Aorta (tissue), 5 donors: ENCODE data around the gene POLN. TPM values are rescaled to one million over a fixed set of nuclear protein-coding genes. Genes with fewer than 3 reads are reported as not detected.

Source experiments
- ATAC-seq: fragments of 200-7000 bp; cut with Tn5 transposase; one replicate; pipeline ENCODE4 v1.9.1; 2022; ENCODE audit warnings: moderate library complexity; ENCODE audit not compliant: low FRiP score
- DNase-seq, 2 donors: peaks; one replicate each; pipeline ENCODE4 v3.0.0-alpha.2; 2020
- H3K27ac ChIP-seq, 2 donors: one replicate each; pipeline ENCODE4 v1.5.1; 2013; ENCODE audit warnings: low read length in 2 of 2, mild to moderate bottlenecking in 2 of 2, moderate library complexity in 2 of 2, control low read depth in 1 of 2, inconsistent platforms in 1 of 2, low read depth in 1 of 2
- H3K27me3 ChIP-seq, 2 donors: one replicate each; pipeline ENCODE4 v1.6.1; 2013; ENCODE audit warnings: control low read depth in 1 of 2, low read length in 1 of 2, mild to moderate bottlenecking in 1 of 2, moderate library complexity in 1 of 2; ENCODE audit not compliant: insufficient read depth in 2 of 2, control insufficient read depth in 1 of 2
- H3K36me3 ChIP-seq, 2 donors: one replicate each; pipeline ENCODE4 v1.6.1; 2013; ENCODE audit warnings: control low read depth in 1 of 2, low read length in 1 of 2, mild to moderate bottlenecking in 1 of 2; ENCODE audit not compliant: insufficient read depth in 2 of 2, control insufficient read depth in 1 of 2
- H3K4me1 ChIP-seq, 2 donors: one replicate each; pipeline ENCODE4 v1.6.1; 2013; ENCODE audit warnings: low read length in 2 of 2, control low read depth in 1 of 2, mild to moderate bottlenecking in 1 of 2, moderate library complexity in 1 of 2; ENCODE audit not compliant: insufficient read depth in 2 of 2, control insufficient read depth in 1 of 2
- H3K4me3 ChIP-seq, 2 donors: one replicate each; pipeline ENCODE4 v1.5.1; 2013; ENCODE audit warnings: low read length in 2 of 2, control low read depth in 1 of 2, mild to moderate bottlenecking in 1 of 2
- H3K9me3 ChIP-seq: one replicate; pipeline ENCODE4 v1.6.1; 2013; ENCODE audit warnings: mild to moderate bottlenecking, low read length; ENCODE audit not compliant: control insufficient read depth
- WGBS, 2 donors: extraction: QIAGEN DNeasy Blood & Tissue Kit; methylation state at CpG; one replicate each; pipeline ENCODE4 v1.1.7; 2013; 5-methylcytosine and 5-hydroxymethylcytosine counted together
- intact Hi-C, 2 donors: fragments of 100-400 bp; cut with DNase I; formaldehyde crosslinking; loops; one replicate each; pipeline versions ENCODE4 v1.14.2 to v1.15.0; 2022
- polyA plus RNA-seq, 2 donors: library from polyadenylated mRNA; stranded (reverse); fragments of 200-250 nt; gene quantifications; one replicate each; pipeline ENCODE4 v1.2.3, GENCODE V29; 2013
- total RNA-seq, 2 donors: library from RNA; stranded (reverse); fragmentation: NEBNext Ultra II Directional; extraction: Animal tissue kit (Norgen Biotek cat#: 25700); gene quantifications; one replicate each; pipeline ENCODE4 v1.2.1, GENCODE V29; 2021
- donor health status: healthy with polysubstance abuse.
- donor health status: Bipolar disorder and iron deficiency.
- donor health status: DM: no; HTN: no; CAD: no.
- donor health status: DM: no; HTN: no; CAD: no.
- donor health status: DM: yes; HTN: yes; CAD: no.

Gene POLN
- total and polyA plus RNA-seq, 4 donors: 3.2 to 7.0 (median 6.6) TPM; not detected in 1

- Histone ChIP-seq H3K4me3 (no peak overlapping the region), H3K27me3 (no peaks in the 10 kb centered on the region), H3K27ac (no peak overlapping the region), H3K36me3 (peaks cover 0 to 11% of the 10 kb centered on the region in 2 donors), H3K9me3 (no peaks in the 10 kb centered on the region), H3K4me1 (no peaks in the 10 kb centered on the region)
- DNase-seq (no peak), ATAC-seq (no peak)
- intact Hi-C loops: loop anchor here in 1 of 2 donors (10.0 kb wide), 1 partner anchor 288 kb away; the partner anchor contains the start of gene FAM193A
- WGBS, 2 donors: 79 to 86% methylated on average over 19 of the region's 19 CpGs
Measured at GRCh38 chr4:2246384-2247127, 4.6 kb upstream of the POLN start.

GRCh38 chr4:2245787-2246275 lies 3.9 kb upstream of the POLN start:
- no peak overlapping the region for H3K27ac ChIP-seq
- intact Hi-C loops: loop anchor here in 1 of 2 donors (10.0 kb wide), 1 partner anchor 289 kb away; the partner anchor contains the start of gene FAM193A
- 77 to 78% methylated on average over 7 of the region's 7 CpGs for WGBS, 2 donors
- no peak for ATAC-seq
- no peak for DNase-seq
- no peaks in the 10 kb centered on the region for H3K4me1 ChIP-seq
- H3K4me3 ChIP-seq: no peak overlapping the region
- no peaks in the 10 kb centered on the region for H3K9me3 ChIP-seq
- no peaks in the 10 kb centered on the region for H3K27me3 ChIP-seq
- H3K36me3 ChIP-seq: peaks cover 0 to 7% of the 10 kb centered on the region in 2 donors

DNA sequence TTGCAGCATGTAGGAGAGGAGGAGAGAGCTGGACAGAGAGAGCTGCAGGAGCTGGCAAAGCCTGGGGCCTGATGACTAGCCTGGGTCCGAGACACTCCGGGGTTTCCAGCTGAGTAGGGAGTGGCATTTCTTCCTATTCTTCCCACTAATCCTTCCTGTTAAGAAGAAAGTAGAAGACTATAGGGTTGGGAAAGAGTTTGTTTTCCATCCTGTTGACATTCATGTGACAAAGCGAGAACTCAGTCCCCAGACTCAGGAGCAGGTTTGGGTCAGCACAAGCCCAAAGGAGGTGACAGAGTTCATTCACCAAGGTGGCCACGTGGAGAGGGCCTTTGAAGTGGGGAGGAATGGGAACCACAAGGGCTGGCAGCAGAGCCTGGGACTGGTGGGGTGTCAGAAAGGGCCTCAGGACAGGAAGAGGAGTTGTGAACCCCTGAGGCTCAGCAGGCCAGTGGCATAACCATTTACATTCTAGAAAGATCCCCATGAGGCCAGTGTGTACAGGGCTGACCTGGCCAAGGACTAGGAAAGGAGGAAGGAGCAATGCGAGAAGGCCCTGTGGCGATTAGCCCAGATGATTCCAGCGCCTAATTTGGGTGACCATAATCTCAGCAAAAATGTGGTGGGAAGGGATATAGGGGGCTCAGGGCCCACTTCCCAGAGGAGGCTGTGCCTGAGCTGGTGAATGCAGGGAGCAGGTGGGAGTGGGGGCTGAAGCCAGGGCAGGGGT lies 3.3 kb upstream of the POLN start:
- ATAC-seq (no peak), DNase-seq (no peak)
- Histone ChIP-seq H3K4me3 (no peak overlapping the region), H3K27me3 (no peaks in the 10 kb centered on the region), H3K27ac (no peak overlapping the region), H3K36me3 (peaks cover 0 to 5% of the 10 kb centered on the region in 2 donors), H3K9me3 (no peaks in the 10 kb centered on the region), H3K4me1 (no peaks in the 10 kb centered on the region)
- WGBS, 2 donors: 68% methylated on average over 7 of the region's 7 CpGs
- intact Hi-C loops: loop anchor here in 1 of 2 donors (10.0 kb wide), 1 partner anchor 290 kb away; the partner anchor contains the start of gene FAM193A

DNA sequence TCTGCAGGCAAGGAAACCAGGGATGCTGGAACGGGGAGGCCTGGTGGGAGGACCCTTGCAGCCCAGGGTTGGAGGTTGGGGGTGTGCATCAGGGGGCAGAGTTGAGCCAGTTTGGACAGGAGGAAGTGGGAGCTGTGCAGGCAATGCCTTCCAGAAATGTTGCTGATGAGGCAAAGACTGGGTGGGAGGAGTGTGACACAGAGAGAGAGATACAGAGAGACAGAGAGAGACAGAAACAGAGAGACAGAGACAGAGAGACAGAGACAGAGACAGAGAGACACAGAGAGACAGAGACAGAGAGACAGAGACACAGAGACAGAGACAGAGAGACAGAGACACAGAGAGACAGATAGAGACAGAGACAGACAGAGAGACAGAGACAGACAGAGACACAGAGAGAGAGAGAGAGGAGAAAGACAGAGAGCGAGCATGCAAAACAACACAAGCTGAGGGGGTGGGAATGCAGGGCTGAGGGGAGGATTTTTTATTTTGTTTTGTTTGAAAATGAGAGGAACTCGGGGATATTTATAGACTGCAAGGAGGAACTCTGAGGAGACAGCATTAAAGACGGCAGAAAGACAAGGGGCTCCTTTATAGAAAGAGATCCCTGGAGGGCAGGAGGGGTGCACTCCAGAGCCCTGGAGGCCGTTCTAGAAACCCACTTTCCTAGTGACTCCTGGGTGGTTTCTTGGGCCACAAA lies 1.9 kb upstream of the POLN start:
- ATAC-seq (no peak), DNase-seq (peak; percentile 79 to 81)
- no peak overlapping the region for H3K4me3 ChIP-seq
- H3K27me3 ChIP-seq: no peaks in the 10 kb centered on the region
- intact Hi-C loops: loop anchor here (5.0 to 10.0 kb wide), 2 partner anchors 168 to 291 kb away; partner anchors contain the start of gene FAM193A (in 1 of the 2)
- WGBS, 2 donors: 10% methylated on average over 5 of the region's 5 CpGs
- H3K9me3 ChIP-seq: no peaks in the 10 kb centered on the region
- peak overlapping the region in 1 of 2 donors; percentile 45 for H3K27ac ChIP-seq
- no peaks in the 10 kb centered on the region for H3K4me1 ChIP-seq
- no peaks in the 10 kb centered on the region for H3K36me3 ChIP-seq

DNA sequence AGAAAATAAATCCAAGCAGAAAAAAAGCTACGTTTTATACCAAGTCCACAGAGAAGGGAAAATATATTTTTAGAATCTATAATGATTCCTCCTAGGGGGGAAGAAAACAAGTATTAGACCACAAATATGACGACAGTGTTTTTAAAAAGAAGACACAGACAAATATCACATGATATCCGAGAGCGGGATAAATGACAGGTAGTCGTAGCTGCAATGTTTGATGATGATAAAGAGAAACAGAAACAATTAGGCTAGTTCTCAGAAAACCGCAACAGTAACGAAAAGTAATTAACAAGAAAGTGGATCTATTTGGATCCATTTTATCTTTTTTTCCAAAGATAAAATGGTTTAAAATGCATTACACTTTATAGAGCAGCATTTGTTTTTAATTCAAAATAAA lies 918 bp downstream of the POLN start:
- Histone ChIP-seq H3K27ac (no peak overlapping the region), H3K4me3 (peak overlapping the region; percentile 58 to 66), H3K36me3 (no peaks in the 10 kb centered on the region), H3K4me1 (peaks cover 0 to 3% of the 10 kb centered on the region in 2 donors), H3K27me3 (no peaks in the 10 kb centered on the region), H3K9me3 (no peaks in the 10 kb centered on the region)
- ATAC-seq: no peak
- WGBS, 2 donors: 8 to 13% methylated on average over 7 of the region's 7 CpGs
- no peak for DNase-seq
- intact Hi-C loops: loop anchor here (5.0 to 10.0 kb wide), 2 partner anchors 171 to 294 kb away; partner anchors contain the start of gene FAM193A (in 1 of the 2)

DNA sequence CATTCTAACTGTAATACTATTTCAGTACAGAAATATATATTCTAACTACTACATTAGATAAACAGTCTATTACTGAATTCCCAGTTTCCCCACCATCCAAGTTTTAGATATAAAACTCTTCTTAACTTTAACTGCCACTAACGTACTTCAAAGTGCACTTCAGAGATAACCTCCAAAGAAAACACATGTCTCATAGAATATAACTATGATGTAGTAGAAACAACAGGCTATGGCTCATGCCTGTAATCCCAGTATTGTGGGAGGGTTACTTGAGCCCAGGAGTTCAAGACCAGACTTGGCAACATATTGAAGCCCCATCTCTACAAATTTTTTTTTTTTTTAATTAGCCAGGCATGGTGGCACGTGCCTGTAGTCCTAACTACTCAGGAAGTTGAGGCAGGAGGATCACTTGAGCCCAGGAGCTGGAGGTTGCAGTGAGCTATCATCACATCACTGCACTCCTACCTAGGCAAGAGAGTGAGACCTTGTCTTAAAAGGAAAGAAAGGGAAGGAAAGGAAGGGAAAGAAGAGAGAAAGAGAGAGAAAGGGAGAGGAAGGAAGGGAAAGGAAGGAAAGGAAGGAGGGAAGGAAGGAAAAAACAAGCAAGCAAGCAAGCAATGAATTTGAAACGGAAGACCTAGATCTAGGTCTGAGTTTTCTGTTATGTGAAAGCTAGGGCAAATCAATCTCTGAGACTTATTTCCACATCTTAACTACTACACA lies 4.8 kb downstream of the POLN start:
- Histone ChIP-seq H3K36me3 (no peaks in the 10 kb centered on the region), H3K27ac (no peak overlapping the region), H3K27me3 (no peaks in the 10 kb centered on the region), H3K9me3 (no peaks in the 10 kb centered on the region), H3K4me1 (peaks cover 0 to 3% of the 10 kb centered on the region in 2 donors), H3K4me3 (no peak overlapping the region)
- 41 to 46% methylated on average over 3 of the region's 3 CpGs for WGBS, 2 donors
- DNase-seq: no peak
- no peak for ATAC-seq
- intact Hi-C loops: no loop called here

- H3K36me3 ChIP-seq: no peaks in the 10 kb centered on the region
- H3K27me3 ChIP-seq: no peaks in the 10 kb centered on the region
- intact Hi-C loops: no loop called here
- no peaks in the 10 kb centered on the region for H3K9me3 ChIP-seq
- ATAC-seq (no peak), DNase-seq (no peak)
- no peak overlapping the region for H3K27ac ChIP-seq
- WGBS, 2 donors: 98 to 99% methylated on average over 6 of the region's 6 CpGs
- no peaks in the 10 kb centered on the region for H3K4me1 ChIP-seq
- no peak overlapping the region for H3K4me3 ChIP-seq
Measured at GRCh38 chr4:2231082-2231481, 10.8 kb downstream of the POLN start.

DNA sequence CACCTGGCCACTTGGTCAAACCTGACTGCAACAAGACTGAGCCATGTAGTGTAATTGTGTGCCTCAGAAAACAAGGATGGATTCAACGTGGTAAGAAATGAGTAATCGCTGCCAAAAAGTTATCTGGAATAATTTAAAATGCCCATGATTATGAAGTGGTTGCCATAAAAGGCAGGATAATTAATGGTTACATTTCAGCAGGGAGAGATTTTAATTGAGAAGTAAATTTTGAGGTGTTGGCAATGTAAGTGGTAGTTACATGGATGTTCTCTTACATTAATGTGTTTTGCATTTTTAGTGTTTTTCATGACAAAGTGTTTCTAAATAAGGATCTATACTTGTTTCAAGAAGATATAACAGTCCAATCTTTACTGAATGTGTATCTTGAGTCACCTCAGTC lies 15.7 kb downstream of the POLN start:
- no peaks in the 10 kb centered on the region for H3K36me3 ChIP-seq
- WGBS, 2 donors: 65 to 66% methylated on average over 2 of the region's 2 CpGs
- intact Hi-C loops: no loop called here

More for the DNA sequence above, 15.7 kb downstream of the POLN start:
- no peak overlapping the region for H3K4me3 ChIP-seq
- ATAC-seq (no peak), DNase-seq (no peak)
- no peaks in the 10 kb centered on the region for H3K4me1 ChIP-seq
- H3K27ac ChIP-seq: no peak overlapping the region
- no peaks in the 10 kb centered on the region for H3K9me3 ChIP-seq
- no peaks in the 10 kb centered on the region for H3K27me3 ChIP-seq
